Ishikawa (cell line): ENCODE measurements around the gene GRAMD4.

Source experiments
- CEBPB ChIP-seq: IDR thresholded peaks from 2 replicates; pipeline ENCODE4 v1.6.1; 2012
- EP300 ChIP-seq: IDR thresholded peaks from 2 replicates; pipeline ENCODE4 v1.6.1; 2012; ENCODE audit warnings: borderline replicate concordance
- YY1 ChIP-seq: IDR thresholded peaks from 2 replicates; pipeline ENCODE4 v1.6.1; 2012; ENCODE audit warnings: low read depth
- TF ChIP-seq, protein P1 (sequence below): IDR thresholded peaks from 2 replicates; pipeline ENCODE4 v1.6.1; 2012

DNA sequence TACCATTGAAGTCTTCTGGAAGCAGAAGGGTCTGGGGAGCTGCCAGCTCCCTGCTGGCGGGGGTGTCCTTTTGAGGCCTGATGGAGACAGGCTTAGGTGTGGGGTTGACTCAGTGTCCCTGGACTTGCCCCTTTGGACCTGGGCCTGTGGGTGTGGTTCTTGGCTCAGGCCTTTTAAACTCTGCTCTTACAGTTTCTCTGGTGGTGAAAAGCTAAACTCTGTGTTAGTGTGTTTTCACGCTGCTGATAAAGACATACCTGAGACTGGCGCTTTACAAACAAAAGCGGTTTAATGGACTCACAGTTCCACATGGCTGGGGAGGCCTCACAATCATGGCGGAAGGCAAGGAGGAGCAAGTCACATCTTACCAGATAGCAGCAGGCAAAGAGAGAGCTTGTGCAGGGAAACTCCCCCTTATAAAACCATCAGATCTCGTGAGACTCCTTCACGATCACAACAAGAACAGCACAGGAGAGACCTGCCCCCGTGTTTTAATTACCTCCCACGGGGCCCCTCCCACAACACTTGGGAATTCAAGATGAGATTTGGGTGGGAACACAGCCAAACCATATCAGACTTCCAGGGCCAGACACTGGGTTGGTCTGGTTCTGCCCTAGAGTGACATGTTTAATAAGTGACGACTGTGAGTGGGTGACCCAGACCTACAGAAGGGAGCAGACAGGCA, 26.5 kb downstream of the GRAMD4 start:
- TF ChIP-seq YY1, result no peak
- TF ChIP-seq EP300, result no peak
- TF ChIP-seq CEBPB, result no peak
- TF ChIP-seq, protein P1, sequence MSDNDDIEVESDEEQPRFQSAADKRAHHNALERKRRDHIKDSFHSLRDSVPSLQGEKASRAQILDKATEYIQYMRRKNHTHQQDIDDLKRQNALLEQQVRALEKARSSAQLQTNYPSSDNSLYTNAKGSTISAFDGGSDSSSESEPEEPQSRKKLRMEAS, result no peak
